GM18858 (cell line): ENCODE measurements around the gene FAM200A.
A peak's percentile ranks its signal among the peaks of the same experiment; 100 is the strongest.
"Not testable (repeated sequence)": the region's sequence is repeated elsewhere in the genome, so short reads cannot be mapped to it uniquely, and the experiment has no call there.

ENCODE experiments used
- ATAC-seq: cut with Tn5 transposase; IDR thresholded peaks from one replicate; pipeline ENCODE4 v1.9.1; 2021; ENCODE audit not compliant: unreplicated experiment

FAM200A gene

GRCh38 chr7:99559175-99559915, 7.4 kb upstream of the FAM200A start:
- ATAC-seq: no peak

- ATAC-seq: peak; percentile 38
Measured at GRCh38 chr7:99558306-99559174, 6.6 kb upstream of the FAM200A start, which contains the start of gene ZNF655. ZNF655 (plus strand) TSS chr7:99558642; CDS start chr7:99560560, 1,918 bp downstream.

- ATAC-seq: peak; percentile 23
Measured at GRCh38 chr7:99557940-99558305, 6.0 kb upstream of the FAM200A start.

DNA sequence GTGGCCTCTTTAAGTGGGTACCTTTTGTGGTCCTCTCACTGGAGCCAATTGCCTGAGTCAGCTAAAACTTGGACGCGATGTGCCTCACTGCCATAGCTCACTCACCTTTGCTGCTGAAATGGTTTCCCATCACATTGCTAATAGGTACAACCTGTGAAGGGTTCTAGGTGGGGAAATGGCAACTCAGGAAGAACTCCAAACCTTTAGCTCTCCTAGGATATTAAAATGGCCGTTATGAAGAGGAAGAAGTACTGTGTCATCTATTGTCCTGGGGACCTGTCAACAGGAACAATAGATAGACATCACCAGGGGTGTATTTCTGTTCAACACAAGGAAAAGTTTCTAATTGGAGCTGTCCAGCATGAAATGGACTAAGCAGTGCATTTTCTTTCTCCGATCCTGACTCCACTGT, 5.3 kb upstream of the FAM200A start:
- ATAC-seq: no peak

- no peak for ATAC-seq
Measured at GRCh38 chr7:99554939-99555338, 3.0 kb upstream of the FAM200A start.

DNA sequence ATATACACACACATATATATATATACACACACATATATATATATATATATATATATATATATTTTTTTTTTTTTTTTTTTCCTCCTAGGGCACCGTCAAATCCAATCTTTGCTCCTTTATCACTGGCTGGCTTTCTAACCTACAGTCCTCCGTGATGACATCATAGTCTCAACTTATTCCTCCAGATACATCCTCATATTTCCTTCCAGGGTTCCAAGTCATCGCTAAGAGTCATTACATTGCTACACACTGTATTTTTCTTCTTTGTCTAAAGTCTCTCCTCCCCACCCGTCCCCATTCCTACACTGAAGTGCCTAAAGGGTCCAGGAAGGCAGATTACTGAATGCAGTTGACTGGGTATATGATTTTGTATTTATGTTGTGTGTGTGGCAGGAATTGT, 1.1 kb upstream of the FAM200A start:
- ATAC-seq: no peak

- no peak for ATAC-seq
Measured at GRCh38 chr7:99551334-99551733, 580 bp downstream of the FAM200A start.

GRCh38 chr7:99549545-99549944, 2.4 kb downstream of the FAM200A start:
- not testable (repeated sequence) for ATAC-seq

- not testable (repeated sequence) for ATAC-seq
Measured at GRCh38 chr7:99545308-99545707, 6.6 kb downstream of the FAM200A start.

GRCh38 chr7:99543916-99544315, 8.0 kb downstream of the FAM200A start:
- ATAC-seq: no peak

- ATAC-seq: no peak
Measured at GRCh38 chr7:99543081-99543671, 8.7 kb downstream of the FAM200A start.

DNA sequence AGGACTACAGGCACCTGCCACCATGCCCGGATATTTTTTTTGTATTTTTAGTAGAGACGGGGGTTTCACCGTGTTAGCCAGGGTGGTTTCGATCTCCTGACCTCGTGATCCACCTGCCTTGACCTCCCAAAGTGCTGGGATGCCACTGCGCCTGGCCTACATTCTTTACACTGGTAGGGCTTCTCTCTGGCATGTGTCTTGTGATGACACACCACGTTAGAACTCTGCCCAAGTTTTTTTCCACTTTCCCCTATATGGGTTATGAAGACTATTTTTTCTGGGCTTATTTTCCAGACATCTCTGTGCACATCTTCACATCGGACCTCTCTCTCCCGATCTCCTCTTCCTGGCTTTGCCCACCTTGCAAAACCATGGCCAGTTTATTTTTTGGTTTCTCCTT, 10.7 kb downstream of the FAM200A start:
- ATAC-seq: no peak

GRCh38 chr7:99540542-99540941, 11.4 kb downstream of the FAM200A start:
- no peak for ATAC-seq

DNA sequence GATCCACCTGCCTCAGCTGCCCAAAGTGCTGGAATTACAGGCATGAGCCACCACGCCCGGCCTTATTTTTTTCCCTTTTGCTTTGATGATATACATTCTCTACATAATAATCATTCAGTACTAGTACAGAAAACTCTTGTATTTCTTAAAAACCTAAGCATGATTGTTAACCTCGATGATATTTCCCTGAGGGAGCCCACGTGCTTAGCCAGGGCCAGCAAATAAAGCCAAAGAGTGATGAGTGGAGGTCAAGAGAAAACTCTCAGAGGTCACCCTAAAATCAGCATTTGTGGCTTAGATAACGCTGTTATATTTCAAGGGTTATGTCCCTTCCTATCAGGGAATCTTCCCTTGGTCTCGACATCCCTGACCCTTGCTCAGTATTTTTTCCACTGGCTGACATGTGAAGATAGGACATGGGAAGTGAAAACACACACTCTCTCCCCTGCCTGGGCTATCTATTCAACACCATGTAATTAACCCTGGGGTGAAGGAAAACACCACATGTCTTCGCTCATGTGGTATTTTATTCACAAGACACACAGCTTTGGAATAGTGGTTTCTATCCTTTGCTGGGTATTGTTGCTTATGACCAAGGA, 12.6 kb downstream of the FAM200A start:
- no peak for ATAC-seq

GRCh38 chr7:99535667-99536066, 16.2 kb downstream of the FAM200A start:
- no peak for ATAC-seq

DNA sequence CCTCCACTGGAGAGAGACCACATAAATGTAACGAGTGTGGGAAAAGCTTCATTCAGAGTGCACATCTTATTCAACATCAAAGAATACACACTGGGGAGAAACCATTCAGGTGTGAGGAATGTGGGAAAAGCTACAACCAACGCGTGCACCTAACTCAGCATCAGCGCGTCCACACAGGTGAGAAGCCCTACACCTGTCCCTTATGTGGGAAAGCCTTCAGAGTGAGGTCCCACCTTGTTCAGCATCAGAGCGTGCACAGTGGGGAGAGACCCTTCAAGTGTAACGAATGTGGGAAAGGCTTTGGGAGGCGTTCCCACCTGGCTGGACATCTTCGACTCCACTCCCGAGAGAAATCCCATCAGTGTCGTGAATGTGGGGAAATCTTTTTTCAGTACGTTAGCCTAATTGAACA, 20.6 kb downstream of the FAM200A start:
- no peak for ATAC-seq

- ATAC-seq: no peak
Measured at GRCh38 chr7:99525713-99526440, 26.0 kb downstream of the FAM200A start.

GRCh38 chr7:99521399-99521798, 30.5 kb downstream of the FAM200A start:
- ATAC-seq: no peak

DNA sequence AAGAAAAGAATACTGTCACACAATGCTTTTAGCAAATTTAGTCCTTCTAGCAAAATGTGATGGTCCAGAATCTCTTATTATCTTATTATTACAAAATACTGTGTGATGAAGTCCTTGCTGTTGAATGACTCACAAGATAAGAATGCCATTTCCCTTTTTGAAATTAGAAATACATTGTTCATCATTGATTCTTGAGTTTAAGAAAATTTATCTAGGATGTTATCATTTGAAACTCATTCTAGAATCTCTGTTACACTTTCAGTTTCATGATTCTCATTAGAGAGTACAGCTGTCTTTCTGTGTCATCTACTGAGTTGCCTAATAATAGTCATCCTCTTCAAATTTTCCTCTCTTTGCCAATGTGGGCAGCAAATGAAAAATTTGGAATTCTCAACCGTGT, 37.9 kb downstream of the FAM200A start:
- ATAC-seq: no peak

DNA sequence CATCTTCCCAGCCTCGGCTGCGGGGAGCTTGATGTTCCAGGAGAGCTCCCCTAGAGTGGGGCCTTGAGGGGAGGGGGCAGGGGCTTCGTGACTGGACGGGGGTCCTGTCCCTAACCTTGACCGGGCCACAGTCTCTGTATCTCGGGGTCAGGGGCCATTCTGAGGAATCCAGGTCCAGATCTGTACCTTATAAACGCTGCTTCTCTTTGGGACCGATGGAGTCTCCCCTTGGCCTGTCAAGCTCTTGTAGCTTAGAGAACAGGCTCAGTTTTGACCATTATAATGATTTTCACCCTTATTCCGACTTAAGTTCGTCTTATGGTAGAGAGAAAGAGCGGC, 46.6 kb downstream of the FAM200A start:
- ATAC-seq: no peak
